Right lobe of liver (tissue), 4 donors: ENCODE measurements around the gene BEAN1.

ENCODE experiments used
- POLR2A ChIP-seq: fragments of 450-650 bp; IDR thresholded peaks from one replicate; pipeline ENCODE4 v1.6.1; 2017; ENCODE audit warnings: antibody characterized with exemption, mild to moderate bottlenecking
- TF ChIP-seq, protein P1 (sequence below), 4 donors: fragments of 200-600 bp in 3 of 4; fragments of 450-650 bp in 1 of 4; IDR thresholded peaks; one replicate each; pipeline versions ENCODE4 v1.5.1 to v1.8.0; 2016 to 2022; ENCODE audit warnings: antibody characterized with exemption in 4 of 4, mild to moderate bottlenecking in 2 of 4
- donor health status: DM: no; HTN: no; CAD: no.
- donor health status: DM: no; HTN: no; CAD: no.
- donor health status: DM: no; HTN: yes; CAD: no.

DNA sequence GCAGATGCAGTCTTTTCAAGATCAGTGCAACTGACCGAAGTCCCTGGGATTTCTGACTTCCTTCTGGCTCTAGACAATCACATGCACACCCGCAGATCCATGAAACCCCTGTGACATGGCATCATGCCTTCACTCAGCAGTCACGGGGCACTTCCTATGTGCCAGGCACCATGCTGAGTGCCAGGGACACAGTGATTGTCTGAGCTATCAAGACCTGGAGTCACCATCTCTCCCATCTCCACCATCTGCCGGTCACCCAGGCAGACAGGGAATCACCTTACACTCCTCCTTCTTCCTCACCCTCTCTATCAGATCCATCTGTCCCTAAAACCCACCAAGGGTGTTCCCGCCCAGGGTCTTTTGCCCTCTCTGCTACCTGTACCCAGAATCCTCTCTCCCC, 5.3 kb downstream of the BEAN1 start:
- TF ChIP-seq, protein P1, sequence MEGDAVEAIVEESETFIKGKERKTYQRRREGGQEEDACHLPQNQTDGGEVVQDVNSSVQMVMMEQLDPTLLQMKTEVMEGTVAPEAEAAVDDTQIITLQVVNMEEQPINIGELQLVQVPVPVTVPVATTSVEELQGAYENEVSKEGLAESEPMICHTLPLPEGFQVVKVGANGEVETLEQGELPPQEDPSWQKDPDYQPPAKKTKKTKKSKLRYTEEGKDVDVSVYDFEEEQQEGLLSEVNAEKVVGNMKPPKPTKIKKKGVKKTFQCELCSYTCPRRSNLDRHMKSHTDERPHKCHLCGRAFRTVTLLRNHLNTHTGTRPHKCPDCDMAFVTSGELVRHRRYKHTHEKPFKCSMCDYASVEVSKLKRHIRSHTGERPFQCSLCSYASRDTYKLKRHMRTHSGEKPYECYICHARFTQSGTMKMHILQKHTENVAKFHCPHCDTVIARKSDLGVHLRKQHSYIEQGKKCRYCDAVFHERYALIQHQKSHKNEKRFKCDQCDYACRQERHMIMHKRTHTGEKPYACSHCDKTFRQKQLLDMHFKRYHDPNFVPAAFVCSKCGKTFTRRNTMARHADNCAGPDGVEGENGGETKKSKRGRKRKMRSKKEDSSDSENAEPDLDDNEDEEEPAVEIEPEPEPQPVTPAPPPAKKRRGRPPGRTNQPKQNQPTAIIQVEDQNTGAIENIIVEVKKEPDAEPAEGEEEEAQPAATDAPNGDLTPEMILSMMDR (IDR thresholded peaks at IDR 0.05): no peak
- no peak for TF ChIP-seq POLR2A
